Measurements from ENCODE around the gene F7. TPM values are rescaled to one million over a fixed set of nuclear protein-coding genes. Genes with fewer than 3 reads are reported as not detected.

Gene F7
- total RNA-seq, 1 experiment from 2014 or later: not detected

GRCh38 chr13:113059891-113060290, 45.7 kb upstream of the F7 start:
- ChIA-PET CTCF (no interaction called here), POLR2A (no interaction called here)
- ATAC-seq (no peak), DNase-seq (ENCODE audit: low read depth, low spot score) (no peak)
- H3K4me3 ChIP-seq (ENCODE audit: low read depth in 2 of 2, low read length in 2 of 2): no peak overlapping the region
- H3K9me3 ChIP-seq (ENCODE audit: control insufficient read depth, insufficient read depth, low read depth, low read length): no peaks in the 10 kb centered on the region
- TF ChIP-seq, protein P1, sequence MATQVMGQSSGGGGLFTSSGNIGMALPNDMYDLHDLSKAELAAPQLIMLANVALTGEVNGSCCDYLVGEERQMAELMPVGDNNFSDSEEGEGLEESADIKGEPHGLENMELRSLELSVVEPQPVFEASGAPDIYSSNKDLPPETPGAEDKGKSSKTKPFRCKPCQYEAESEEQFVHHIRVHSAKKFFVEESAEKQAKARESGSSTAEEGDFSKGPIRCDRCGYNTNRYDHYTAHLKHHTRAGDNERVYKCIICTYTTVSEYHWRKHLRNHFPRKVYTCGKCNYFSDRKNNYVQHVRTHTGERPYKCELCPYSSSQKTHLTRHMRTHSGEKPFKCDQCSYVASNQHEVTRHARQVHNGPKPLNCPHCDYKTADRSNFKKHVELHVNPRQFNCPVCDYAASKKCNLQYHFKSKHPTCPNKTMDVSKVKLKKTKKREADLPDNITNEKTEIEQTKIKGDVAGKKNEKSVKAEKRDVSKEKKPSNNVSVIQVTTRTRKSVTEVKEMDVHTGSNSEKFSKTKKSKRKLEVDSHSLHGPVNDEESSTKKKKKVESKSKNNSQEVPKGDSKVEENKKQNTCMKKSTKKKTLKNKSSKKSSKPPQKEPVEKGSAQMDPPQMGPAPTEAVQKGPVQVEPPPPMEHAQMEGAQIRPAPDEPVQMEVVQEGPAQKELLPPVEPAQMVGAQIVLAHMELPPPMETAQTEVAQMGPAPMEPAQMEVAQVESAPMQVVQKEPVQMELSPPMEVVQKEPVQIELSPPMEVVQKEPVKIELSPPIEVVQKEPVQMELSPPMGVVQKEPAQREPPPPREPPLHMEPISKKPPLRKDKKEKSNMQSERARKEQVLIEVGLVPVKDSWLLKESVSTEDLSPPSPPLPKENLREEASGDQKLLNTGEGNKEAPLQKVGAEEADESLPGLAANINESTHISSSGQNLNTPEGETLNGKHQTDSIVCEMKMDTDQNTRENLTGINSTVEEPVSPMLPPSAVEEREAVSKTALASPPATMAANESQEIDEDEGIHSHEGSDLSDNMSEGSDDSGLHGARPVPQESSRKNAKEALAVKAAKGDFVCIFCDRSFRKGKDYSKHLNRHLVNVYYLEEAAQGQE (IDR thresholded peaks at IDR 0.05; ENCODE audit: insufficient read depth in 1 of 2, low read depth in 2 of 2, low read length in 1 of 2): no peak
- no peak for TF ChIP-seq POLR2AphosphoS5 (IDR thresholded peaks at IDR 0.05; ENCODE audit: low read depth, low read length)
- TF ChIP-seq TCF7L2 (IDR thresholded peaks at IDR 0.05; ENCODE audit: low read depth, low read length): no peak
- TF ChIP-seq SIN3A (IDR thresholded peaks at IDR 0.05; ENCODE audit: borderline replicate concordance, insufficient read depth, low read depth, low read length): no peak
- TF ChIP-seq, protein P2, sequence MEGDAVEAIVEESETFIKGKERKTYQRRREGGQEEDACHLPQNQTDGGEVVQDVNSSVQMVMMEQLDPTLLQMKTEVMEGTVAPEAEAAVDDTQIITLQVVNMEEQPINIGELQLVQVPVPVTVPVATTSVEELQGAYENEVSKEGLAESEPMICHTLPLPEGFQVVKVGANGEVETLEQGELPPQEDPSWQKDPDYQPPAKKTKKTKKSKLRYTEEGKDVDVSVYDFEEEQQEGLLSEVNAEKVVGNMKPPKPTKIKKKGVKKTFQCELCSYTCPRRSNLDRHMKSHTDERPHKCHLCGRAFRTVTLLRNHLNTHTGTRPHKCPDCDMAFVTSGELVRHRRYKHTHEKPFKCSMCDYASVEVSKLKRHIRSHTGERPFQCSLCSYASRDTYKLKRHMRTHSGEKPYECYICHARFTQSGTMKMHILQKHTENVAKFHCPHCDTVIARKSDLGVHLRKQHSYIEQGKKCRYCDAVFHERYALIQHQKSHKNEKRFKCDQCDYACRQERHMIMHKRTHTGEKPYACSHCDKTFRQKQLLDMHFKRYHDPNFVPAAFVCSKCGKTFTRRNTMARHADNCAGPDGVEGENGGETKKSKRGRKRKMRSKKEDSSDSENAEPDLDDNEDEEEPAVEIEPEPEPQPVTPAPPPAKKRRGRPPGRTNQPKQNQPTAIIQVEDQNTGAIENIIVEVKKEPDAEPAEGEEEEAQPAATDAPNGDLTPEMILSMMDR (IDR thresholded peaks at IDR 0.05): no peak
- no peak overlapping the region for H3K27ac ChIP-seq (ENCODE audit: low read length)
- BruUV-seq (replicated peaks): no TSS peak
- H3K4me1 ChIP-seq (ENCODE audit: control insufficient read depth, insufficient read depth, low read length): no peaks in the 10 kb centered on the region
- intact Hi-C loops (cut with micrococcal nuclease; ENCODE audit: unreplicated experiment) (no loop called here), in situ Hi-C loops (cut with HindIII; ENCODE audit: low pct_unique_long_range_greater_than_20kb, low sequenced_read_pairs) (no loop called here)
- no peaks in the 10 kb centered on the region for H3K27me3 ChIP-seq (ENCODE audit: control insufficient read depth, insufficient read depth, low read length)
- H3K36me3 ChIP-seq (ENCODE audit: control insufficient read depth, insufficient read depth, low read length): no peaks in the 10 kb centered on the region

- CTCF ChIA-PET: no interaction called here
- no peak overlapping the region for H3K4me3 ChIP-seq (ENCODE audit: low read depth in 2 of 2, low read length in 2 of 2)
- DNase-seq (ENCODE audit: low read depth, low spot score) (no peak), ATAC-seq (no peak)
- no peaks in the 10 kb centered on the region for H3K27me3 ChIP-seq (ENCODE audit: control insufficient read depth, insufficient read depth, low read length)
- POLR2A ChIA-PET: no interaction called here
- in situ Hi-C loops (cut with HindIII; ENCODE audit: low pct_unique_long_range_greater_than_20kb, low sequenced_read_pairs) (no loop called here), intact Hi-C loops (cut with micrococcal nuclease; ENCODE audit: unreplicated experiment) (no loop called here)
- no peak for TF ChIP-seq POLR2AphosphoS5 (IDR thresholded peaks at IDR 0.05; ENCODE audit: low read depth, low read length)
- TF ChIP-seq, protein P2 (IDR thresholded peaks at IDR 0.05): no peak
- TF ChIP-seq TCF7L2 (IDR thresholded peaks at IDR 0.05; ENCODE audit: low read depth, low read length): no peak
- TF ChIP-seq SIN3A (IDR thresholded peaks at IDR 0.05; ENCODE audit: borderline replicate concordance, insufficient read depth, low read depth, low read length): no peak
- TF ChIP-seq, protein P1 (IDR thresholded peaks at IDR 0.05; ENCODE audit: insufficient read depth in 1 of 2, low read depth in 2 of 2, low read length in 1 of 2): no peak
- no peak overlapping the region for H3K27ac ChIP-seq (ENCODE audit: low read length)
- no peaks in the 10 kb centered on the region for H3K36me3 ChIP-seq (ENCODE audit: control insufficient read depth, insufficient read depth, low read length)
- H3K9me3 ChIP-seq (ENCODE audit: control insufficient read depth, insufficient read depth, low read depth, low read length): no peaks in the 10 kb centered on the region
- BruUV-seq (replicated peaks): no TSS peak
- no peaks in the 10 kb centered on the region for H3K4me1 ChIP-seq (ENCODE audit: control insufficient read depth, insufficient read depth, low read length)
Observed at GRCh38 chr13:113060557-113061270, 44.9 kb upstream of the F7 start.

All from Panc1 (cell line).